Bronchial epithelial cell (primary cell): Measurements from ENCODE around the gene ZFP91. TPM values are rescaled to one million over a fixed set of nuclear protein-coding genes. Genes with fewer than 3 reads are reported as not detected.

Experiments used
- DNase-seq: peaks from one replicate; pipeline ENCODE4 v3.0.0-alpha.2; 2010; ENCODE audit warnings: low read depth
- FAIRE-seq: peaks from 2 replicates; lab custom pipeline; 2011; peaks lifted over from hg19 to GRCh38; lab: Jason Lieb, UNC
- H3K27me3 ChIP-seq: 2 replicates; pipeline ENCODE4 v1.5.1; 2011; ENCODE audit warnings: low read length; ENCODE audit not compliant: control insufficient read depth, insufficient read depth
- H3K36me3 ChIP-seq: 2 replicates; pipeline ENCODE4 v1.5.1; 2011; ENCODE audit warnings: low read length; ENCODE audit not compliant: control insufficient read depth, insufficient read depth
- H3K4me3 ChIP-seq: 2 replicates; pipeline ENCODE4 v1.5.1; 2011; ENCODE audit warnings: mild to moderate bottlenecking, low read depth, low read length, control low read depth
- CTCF ChIP-seq: IDR thresholded peaks from 2 replicates; pipeline ENCODE4 v1.5.1; 2011; ENCODE audit warnings: mild to moderate bottlenecking, moderate library complexity, low read length, control low read depth, inconsistent platforms; ENCODE audit not compliant: insufficient read depth, severe bottlenecking
- total RNA-seq: library from RNA; depleted of rRNA; stranded (reverse); fragments of >200 nt; gene quantifications from 2 replicates; pipeline ENCODE4 v1.2.1, GENCODE V29; 2014

ZFP91 gene
- total RNA-seq, 1 donor from 2014 or later: 49.5 TPM

- DNase-seq (no peak), FAIRE-seq (no peak)
- no peaks in the 10 kb centered on the region for H3K36me3 ChIP-seq
- no peaks in the 10 kb centered on the region for H3K27me3 ChIP-seq
- TF ChIP-seq CTCF: no peak
- no peak overlapping the region for H3K4me3 ChIP-seq
These were observed 67.0 kb downstream of the ZFP91 start for GRCh38 chr11:58645854-58646253.

GRCh38 chr11:58647141-58647699 lies 68.4 kb downstream of the ZFP91 start:
- Histone ChIP-seq H3K36me3 (no peaks in the 10 kb centered on the region), H3K27me3 (no peaks in the 10 kb centered on the region), H3K4me3 (no peak overlapping the region)
- TF ChIP-seq CTCF: no peak
- FAIRE-seq: no peak
- no peak for DNase-seq

- no peak overlapping the region for H3K4me3 ChIP-seq
- FAIRE-seq: no peak
- H3K27me3 ChIP-seq: no peaks in the 10 kb centered on the region
- DNase-seq: no peak
- no peak for TF ChIP-seq CTCF
- no peaks in the 10 kb centered on the region for H3K36me3 ChIP-seq
These were observed 69.0 kb downstream of the ZFP91 start for GRCh38 chr11:58647866-58648265.

- DNase-seq (no peak), FAIRE-seq (no peak)
- H3K4me3 ChIP-seq: no peak overlapping the region
- no peaks in the 10 kb centered on the region for H3K27me3 ChIP-seq
- H3K36me3 ChIP-seq: no peaks in the 10 kb centered on the region
- TF ChIP-seq CTCF: no peak
These were observed 70.8 kb downstream of the ZFP91 start for GRCh38 chr11:58649623-58650022.

- Histone ChIP-seq H3K36me3 (no peaks in the 10 kb centered on the region), H3K4me3 (no peak overlapping the region), H3K27me3 (no peaks in the 10 kb centered on the region)
- DNase-seq: no peak
- TF ChIP-seq CTCF: no peak
- FAIRE-seq: no peak
These were observed 71.6 kb downstream of the ZFP91 start for GRCh38 chr11:58650496-58650895.

GRCh38 chr11:58652726-58653280 lies 73.9 kb downstream of the ZFP91 start:
- no peak for FAIRE-seq
- peak; percentile 23 for DNase-seq
- H3K36me3 ChIP-seq: no peaks in the 10 kb centered on the region
- TF ChIP-seq CTCF: no peak
- no peaks in the 10 kb centered on the region for H3K27me3 ChIP-seq
- H3K4me3 ChIP-seq: no peak overlapping the region
